PFSK-1 (cell line): ENCODE results near the gene GALNT9.

Source experiments
- FOXP2 ChIP-seq: optimal IDR thresholded peaks from 2 replicates; pipeline ENCODE3; 2011; ENCODE audit warnings: borderline replicate concordance, control low read depth, inconsistent platforms; ENCODE audit not compliant: insufficient read depth; ENCODE audit errors: extremely low read length, extremely low read depth
- POLR2AphosphoS5 ChIP-seq: IDR thresholded peaks from 2 replicates; pipeline ENCODE4 v1.6.1; 2012; ENCODE audit warnings: low read depth, mild to moderate bottlenecking, control low read depth, low read length, moderate library complexity
- SIN3A ChIP-seq: IDR thresholded peaks from 2 replicates; pipeline ENCODE4 v1.6.1; 2012; ENCODE audit warnings: mild to moderate bottlenecking, low read length, moderate library complexity, borderline replicate concordance; ENCODE audit not compliant: insufficient read depth
- TAF1 ChIP-seq: IDR thresholded peaks from 2 replicates; pipeline ENCODE4 v1.6.1; 2012; ENCODE audit warnings: low read length, control low read depth, borderline replicate concordance; ENCODE audit not compliant: insufficient read depth
- TF ChIP-seq, protein P1 (sequence below), 2 experiments: IDR thresholded peaks; 2 replicates each; pipeline versions ENCODE4 v1.6.1 to v1.8.0; 2011 to 2012; ENCODE audit warnings: low read depth in 2 of 2, low read length in 2 of 2, control low read depth in 1 of 2, inconsistent platforms in 1 of 2, mild to moderate bottlenecking in 1 of 2, moderate library complexity in 1 of 2; ENCODE audit not compliant: insufficient read depth in 1 of 2

GALNT9 gene

DNA sequence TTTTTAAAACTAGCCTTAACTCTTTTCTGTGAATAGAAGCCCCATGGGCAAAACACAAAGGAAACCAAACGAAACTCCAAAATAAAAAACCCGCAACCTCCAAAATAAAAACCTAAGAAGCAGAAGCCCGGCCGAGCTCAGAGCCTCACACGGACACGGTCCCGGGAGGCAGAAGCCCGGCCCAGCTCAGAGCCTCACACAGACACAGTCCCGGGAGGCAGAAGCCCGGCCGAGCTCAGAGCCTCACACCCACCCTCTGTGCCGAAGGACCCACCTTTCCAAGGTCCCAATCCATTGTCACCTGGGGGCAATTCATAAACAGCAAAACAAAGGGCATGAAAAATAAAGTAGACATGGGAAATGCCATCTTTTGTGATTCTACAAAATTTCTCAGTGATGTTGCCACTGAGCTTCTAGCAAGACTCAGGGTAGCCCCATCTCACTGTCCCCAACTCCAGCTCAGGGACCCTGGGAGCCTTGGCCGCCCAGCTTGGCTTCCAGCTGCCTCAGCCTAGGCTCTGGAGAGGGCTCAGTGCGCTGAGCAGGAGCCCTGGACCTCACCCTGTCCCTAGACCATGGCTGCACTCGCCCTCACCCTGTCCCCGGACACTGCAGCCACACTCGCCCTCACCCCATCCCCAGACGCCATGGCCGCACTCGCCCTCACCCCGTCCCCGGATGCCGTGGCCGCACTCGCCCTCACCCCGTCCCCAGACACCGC lies 82.2 kb downstream of the GALNT9 start:
- no peak for TF ChIP-seq FOXP2
- TF ChIP-seq POLR2AphosphoS5 = no peak
- TF ChIP-seq, protein P1, sequence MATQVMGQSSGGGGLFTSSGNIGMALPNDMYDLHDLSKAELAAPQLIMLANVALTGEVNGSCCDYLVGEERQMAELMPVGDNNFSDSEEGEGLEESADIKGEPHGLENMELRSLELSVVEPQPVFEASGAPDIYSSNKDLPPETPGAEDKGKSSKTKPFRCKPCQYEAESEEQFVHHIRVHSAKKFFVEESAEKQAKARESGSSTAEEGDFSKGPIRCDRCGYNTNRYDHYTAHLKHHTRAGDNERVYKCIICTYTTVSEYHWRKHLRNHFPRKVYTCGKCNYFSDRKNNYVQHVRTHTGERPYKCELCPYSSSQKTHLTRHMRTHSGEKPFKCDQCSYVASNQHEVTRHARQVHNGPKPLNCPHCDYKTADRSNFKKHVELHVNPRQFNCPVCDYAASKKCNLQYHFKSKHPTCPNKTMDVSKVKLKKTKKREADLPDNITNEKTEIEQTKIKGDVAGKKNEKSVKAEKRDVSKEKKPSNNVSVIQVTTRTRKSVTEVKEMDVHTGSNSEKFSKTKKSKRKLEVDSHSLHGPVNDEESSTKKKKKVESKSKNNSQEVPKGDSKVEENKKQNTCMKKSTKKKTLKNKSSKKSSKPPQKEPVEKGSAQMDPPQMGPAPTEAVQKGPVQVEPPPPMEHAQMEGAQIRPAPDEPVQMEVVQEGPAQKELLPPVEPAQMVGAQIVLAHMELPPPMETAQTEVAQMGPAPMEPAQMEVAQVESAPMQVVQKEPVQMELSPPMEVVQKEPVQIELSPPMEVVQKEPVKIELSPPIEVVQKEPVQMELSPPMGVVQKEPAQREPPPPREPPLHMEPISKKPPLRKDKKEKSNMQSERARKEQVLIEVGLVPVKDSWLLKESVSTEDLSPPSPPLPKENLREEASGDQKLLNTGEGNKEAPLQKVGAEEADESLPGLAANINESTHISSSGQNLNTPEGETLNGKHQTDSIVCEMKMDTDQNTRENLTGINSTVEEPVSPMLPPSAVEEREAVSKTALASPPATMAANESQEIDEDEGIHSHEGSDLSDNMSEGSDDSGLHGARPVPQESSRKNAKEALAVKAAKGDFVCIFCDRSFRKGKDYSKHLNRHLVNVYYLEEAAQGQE (IDR thresholded peaks at IDR 0.05; ENCODE audit: insufficient read depth in 1 of 2, low read depth in 2 of 2, low read length in 2 of 2) = no peak
- TF ChIP-seq TAF1 = no peak
- no peak for TF ChIP-seq SIN3A

GRCh38 chr12:132245521-132246101 lies 83.8 kb downstream of the GALNT9 start:
- TF ChIP-seq, protein P1 (IDR thresholded peaks at IDR 0.05; ENCODE audit: insufficient read depth in 1 of 2, low read depth in 2 of 2, low read length in 2 of 2) = no peak
- no peak for TF ChIP-seq FOXP2
- no peak for TF ChIP-seq SIN3A
- no peak for TF ChIP-seq POLR2AphosphoS5
- TF ChIP-seq TAF1 = no peak

DNA sequence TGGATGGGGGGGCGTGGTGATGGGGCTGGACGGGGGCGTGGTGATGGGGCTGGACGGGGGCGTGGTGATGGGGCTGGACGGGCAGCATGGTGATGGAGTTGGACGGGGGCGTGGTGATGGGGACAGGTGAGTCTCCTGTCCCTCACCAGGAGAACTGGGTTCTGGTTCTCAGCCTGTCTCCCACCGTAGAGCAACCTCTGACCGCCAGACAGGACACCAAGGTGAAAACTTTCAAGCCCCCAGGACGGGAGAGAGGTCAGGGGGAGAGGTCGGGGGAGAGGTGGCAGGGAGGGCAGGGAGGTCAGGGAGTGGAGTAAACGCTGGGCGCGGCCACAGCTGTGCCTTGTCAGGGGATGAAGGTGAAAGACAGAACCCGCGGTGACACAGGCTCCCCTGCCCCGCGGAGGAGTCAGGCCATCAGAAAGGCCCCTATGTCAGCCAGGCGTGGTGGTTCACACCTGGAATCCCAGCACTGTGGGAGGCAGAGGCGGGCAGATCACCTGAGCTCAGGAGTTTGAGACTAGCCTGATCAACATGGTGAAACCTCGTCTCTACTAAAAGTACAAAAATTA lies 84.6 kb downstream of the GALNT9 start:
- TF ChIP-seq TAF1 (no peak), POLR2AphosphoS5 (no peak), FOXP2 (no peak), SIN3A (no peak)
- TF ChIP-seq, protein P1 (IDR thresholded peaks at IDR 0.05; ENCODE audit: insufficient read depth in 1 of 2, low read depth in 2 of 2, low read length in 2 of 2) = no peak

DNA sequence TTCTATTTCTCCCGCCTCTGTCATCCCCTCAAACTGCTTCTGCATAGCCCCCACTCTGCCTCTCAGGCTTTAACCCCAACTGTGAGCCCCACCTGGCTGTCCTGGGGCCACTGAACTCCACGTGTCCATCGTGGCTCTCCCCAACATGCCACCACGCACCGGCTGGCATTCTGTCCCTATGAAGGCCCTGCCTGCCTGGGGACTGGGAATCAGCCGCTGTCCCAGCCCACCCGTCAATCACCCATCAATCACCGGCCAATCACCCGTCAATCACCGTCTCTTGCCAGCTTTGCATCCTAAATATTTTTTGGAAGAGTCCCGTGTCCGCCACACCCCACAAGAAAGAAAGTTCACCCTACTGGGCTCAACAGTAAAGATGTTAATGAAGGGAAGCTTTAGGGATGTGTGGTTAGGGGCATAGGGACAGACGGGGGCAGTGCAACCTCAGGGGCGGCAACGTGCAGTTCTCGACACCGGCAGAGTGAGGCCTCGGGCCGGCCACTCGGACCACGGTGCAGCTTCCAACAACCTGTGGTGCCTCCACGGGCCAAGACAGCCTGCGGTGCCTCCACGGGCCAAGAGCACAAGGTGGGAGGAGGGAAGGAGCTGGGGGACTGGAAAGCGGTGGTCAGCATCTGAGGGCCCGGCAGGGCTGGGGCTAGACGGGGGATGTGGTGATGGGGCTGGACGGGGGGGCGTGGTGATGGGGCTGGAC lies 85.6 kb downstream of the GALNT9 start:
- no peak for TF ChIP-seq TAF1

- TF ChIP-seq FOXP2 (no peak), SIN3A (no peak), POLR2AphosphoS5 (no peak), TAF1 (no peak)
- TF ChIP-seq, protein P1 (IDR thresholded peaks at IDR 0.05; ENCODE audit: insufficient read depth in 1 of 2, low read depth in 2 of 2, low read length in 2 of 2) = no peak
Measured at GRCh38 chr12:132239796-132240668, 89.4 kb downstream of the GALNT9 start.
